GM12875 (cell line): ENCODE data around the gene PLPP4.

Experiments
- H3K4me3 ChIP-seq: one replicate; pipeline ENCODE4 v1.5.1; 2011; ENCODE audit warnings: low read depth, low read length, control low read depth
- TF ChIP-seq, protein P1 (sequence below): IDR thresholded peaks from 2 replicates; pipeline ENCODE4 v1.5.1; 2011; ENCODE audit warnings: low read depth, mild to moderate bottlenecking, control low read depth, inconsistent platforms, low read length, moderate library complexity, borderline replicate concordance; ENCODE audit not compliant: insufficient read depth

Gene PLPP4

DNA sequence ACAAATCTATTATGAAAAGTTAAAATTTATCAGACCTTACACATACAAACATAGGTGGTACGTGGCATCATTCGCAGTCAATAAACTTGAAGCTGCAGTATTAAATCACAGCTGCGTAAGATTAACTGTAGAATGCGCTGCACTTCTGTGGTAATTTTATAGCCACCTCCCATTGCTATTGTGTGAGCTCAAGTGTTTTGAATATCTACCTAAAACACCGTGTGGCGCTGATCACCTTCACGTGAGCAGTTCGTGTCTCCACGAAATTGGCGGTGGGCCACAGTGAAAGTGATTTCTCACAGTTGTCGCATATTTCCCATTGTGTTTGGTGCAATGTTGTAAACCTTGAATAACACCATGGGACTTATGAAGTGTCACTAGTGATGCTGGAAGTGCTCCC, 102.8 kb downstream of the PLPP4 start:
- H3K4me3 ChIP-seq = no peak overlapping the region
- TF ChIP-seq, protein P1, sequence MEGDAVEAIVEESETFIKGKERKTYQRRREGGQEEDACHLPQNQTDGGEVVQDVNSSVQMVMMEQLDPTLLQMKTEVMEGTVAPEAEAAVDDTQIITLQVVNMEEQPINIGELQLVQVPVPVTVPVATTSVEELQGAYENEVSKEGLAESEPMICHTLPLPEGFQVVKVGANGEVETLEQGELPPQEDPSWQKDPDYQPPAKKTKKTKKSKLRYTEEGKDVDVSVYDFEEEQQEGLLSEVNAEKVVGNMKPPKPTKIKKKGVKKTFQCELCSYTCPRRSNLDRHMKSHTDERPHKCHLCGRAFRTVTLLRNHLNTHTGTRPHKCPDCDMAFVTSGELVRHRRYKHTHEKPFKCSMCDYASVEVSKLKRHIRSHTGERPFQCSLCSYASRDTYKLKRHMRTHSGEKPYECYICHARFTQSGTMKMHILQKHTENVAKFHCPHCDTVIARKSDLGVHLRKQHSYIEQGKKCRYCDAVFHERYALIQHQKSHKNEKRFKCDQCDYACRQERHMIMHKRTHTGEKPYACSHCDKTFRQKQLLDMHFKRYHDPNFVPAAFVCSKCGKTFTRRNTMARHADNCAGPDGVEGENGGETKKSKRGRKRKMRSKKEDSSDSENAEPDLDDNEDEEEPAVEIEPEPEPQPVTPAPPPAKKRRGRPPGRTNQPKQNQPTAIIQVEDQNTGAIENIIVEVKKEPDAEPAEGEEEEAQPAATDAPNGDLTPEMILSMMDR = no peak

DNA sequence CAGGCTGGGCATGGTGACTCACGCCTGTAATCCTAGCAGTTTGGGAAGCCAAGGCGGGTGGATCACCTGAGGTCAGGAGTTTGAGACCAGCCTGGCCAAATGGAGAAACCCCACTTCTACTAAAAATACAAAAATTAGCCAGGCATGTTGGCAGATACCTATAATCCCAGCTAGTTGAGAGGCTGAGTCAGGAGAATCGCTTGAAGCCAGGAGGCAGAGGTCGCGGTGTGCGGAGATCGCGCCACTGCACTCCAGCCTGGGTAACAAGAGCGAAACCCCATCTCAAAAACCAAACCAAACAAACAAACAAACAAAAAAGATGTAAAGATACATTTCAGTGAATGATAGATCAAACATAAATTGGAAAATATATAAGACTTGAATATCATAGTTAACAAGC, 105.9 kb downstream of the PLPP4 start:
- no peak overlapping the region for H3K4me3 ChIP-seq
- TF ChIP-seq, protein P1 = no peak

DNA sequence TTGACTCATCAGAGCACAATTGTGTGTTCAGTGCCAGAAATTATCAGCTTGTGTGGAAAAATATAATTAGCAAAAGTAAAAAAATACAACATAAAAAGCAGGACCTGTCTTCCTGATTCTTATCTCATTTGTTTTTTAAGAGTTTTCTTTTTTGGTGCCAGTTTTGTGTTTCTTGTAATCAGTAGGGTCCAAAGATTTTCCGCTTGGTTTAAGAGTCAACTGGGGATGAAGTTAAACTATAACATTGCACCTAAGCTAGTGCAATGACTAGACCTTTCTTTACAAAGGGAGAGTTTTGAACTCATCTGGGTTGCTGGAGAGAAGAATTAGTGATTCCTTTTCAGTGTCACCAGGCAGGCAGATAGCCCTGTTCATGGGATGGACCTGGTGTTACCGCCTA, 113.4 kb downstream of the PLPP4 start:
- H3K4me3 ChIP-seq = no peak overlapping the region
- TF ChIP-seq, protein P1 = no peak

DNA sequence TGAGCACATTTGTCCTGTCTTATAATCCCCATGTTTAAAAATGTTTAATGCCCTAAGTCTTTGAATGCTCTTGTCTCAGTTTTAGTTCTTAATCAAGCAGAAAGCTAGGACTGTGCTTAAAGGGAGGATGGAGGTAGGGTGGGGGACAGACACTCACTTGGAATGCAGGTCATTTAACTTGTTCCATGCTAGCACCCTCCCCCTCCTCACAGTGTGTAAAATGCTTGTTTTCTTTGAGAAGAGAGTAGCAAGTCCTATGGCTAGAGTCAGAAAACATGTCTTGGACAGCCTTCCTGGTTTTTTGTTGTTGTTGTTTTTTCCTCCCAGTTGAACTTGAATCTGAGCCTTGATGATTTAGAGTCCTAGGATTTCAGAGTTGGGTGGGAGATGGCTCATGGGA, 114.2 kb downstream of the PLPP4 start:
- H3K4me3 ChIP-seq = no peak overlapping the region
- TF ChIP-seq, protein P1 = no peak

GRCh38 chr10:120572307-120572706, 115.3 kb downstream of the PLPP4 start:
- TF ChIP-seq, protein P1 = no peak
- H3K4me3 ChIP-seq = no peak overlapping the region

- TF ChIP-seq, protein P1 = no peak
- H3K4me3 ChIP-seq = no peak overlapping the region
Observed at GRCh38 chr10:120573355-120573754, 116.3 kb downstream of the PLPP4 start.

DNA sequence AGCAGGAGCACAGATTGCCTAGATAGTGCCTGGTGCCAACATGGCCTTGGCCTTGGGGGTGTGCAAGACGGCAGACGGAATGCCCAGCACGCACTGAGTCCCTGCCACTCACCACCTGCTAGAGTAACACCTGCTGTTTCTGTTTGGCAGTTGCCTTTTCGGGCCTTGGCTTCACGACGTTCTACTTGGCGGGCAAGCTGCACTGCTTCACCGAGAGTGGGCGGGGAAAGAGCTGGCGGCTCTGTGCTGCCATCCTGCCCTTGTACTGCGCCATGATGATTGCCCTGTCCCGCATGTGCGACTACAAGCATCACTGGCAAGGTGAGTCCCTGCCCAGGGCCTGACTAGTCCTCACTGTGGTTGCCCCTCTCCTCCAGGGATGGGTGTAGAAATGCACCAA, 118.0 kb downstream of the PLPP4 start:
- TF ChIP-seq, protein P1 = no peak

More for the DNA sequence above, 118.0 kb downstream of the PLPP4 start:
- H3K4me3 ChIP-seq = no peak overlapping the region
